IPS-20b (cell line): Measurements from ENCODE around the gene OPN1SW.

Experiments used
- H3K27ac ChIP-seq: one replicate; pipeline ENCODE4 v1.5.1; 2013; ENCODE audit warnings: low read length
- H3K27me3 ChIP-seq: 2 replicates; pipeline ENCODE4 v1.6.1; 2013; ENCODE audit warnings: mild to moderate bottlenecking, low read length, inconsistent platforms; ENCODE audit not compliant: insufficient read depth
- H3K36me3 ChIP-seq: 2 replicates; pipeline ENCODE4 v1.6.1; 2013; ENCODE audit warnings: low read depth, mild to moderate bottlenecking, inconsistent platforms, low read length, moderate library complexity; ENCODE audit not compliant: insufficient read depth
- H3K4me1 ChIP-seq: 2 replicates; pipeline ENCODE4 v1.6.1; 2013; ENCODE audit warnings: mild to moderate bottlenecking, control low read depth, inconsistent platforms, low read length, moderate library complexity; ENCODE audit not compliant: insufficient read depth
- H3K4me3 ChIP-seq: 2 replicates; pipeline ENCODE4 v1.5.1; 2013; ENCODE audit warnings: mild to moderate bottlenecking, low read length, inconsistent platforms
- H3K9ac ChIP-seq: 2 replicates; pipeline ENCODE4 v1.6.1; 2013; ENCODE audit warnings: low read depth, mild to moderate bottlenecking, inconsistent platforms, low read length, moderate library complexity
- H3K9me3 ChIP-seq: 2 replicates; pipeline ENCODE4 v1.6.1; 2013; ENCODE audit warnings: mild to moderate bottlenecking, low read depth, low read length, inconsistent platforms; ENCODE audit not compliant: insufficient read depth

OPN1SW gene

DNA sequence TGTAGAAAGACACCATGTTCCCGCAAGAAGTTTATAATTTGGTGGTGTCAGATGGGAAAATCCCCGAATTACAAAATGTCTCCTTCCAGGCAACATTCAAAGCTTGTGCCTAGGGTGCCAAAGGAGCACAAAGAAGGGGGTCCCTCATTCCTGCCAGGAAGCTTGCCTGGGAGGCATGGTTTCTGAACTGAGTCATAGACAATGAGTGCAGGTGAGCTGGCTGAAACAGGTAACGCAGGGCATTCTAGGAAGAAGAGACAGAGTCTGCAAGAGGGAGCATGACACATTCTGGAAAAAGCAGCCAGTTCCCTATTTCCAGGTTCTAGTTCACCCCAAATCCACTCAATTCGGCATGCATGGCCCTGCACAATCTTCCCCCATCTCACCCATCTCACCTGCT lies 48.4 kb downstream of the OPN1SW start:
- H3K4me3 ChIP-seq: no peak overlapping the region
- H3K9ac ChIP-seq: no peak overlapping the region
- H3K36me3 ChIP-seq: no peaks in the 10 kb centered on the region
- H3K27ac ChIP-seq: no peak overlapping the region
- no peaks in the 10 kb centered on the region for H3K4me1 ChIP-seq
- no peaks in the 10 kb centered on the region for H3K27me3 ChIP-seq
- no peaks in the 10 kb centered on the region for H3K9me3 ChIP-seq

DNA sequence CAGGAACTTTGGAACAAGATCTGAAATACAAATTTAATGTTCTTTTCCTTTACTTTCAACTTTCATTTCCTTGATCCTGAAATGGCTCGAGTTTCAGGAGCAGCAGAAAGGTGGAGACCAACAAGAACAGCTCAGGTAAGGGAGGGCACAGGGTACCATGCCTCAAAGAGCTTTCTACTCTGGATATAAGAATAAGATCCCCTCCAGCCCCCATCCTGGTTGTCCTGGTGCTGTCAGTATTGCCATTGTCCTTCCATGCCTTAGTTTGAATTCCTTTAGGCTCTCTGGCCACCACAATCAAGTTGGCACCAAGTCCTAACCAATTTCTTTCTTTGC lies 48.9 kb downstream of the OPN1SW start:
- Histone ChIP-seq H3K36me3 (no peaks in the 10 kb centered on the region), H3K27me3 (no peaks in the 10 kb centered on the region), H3K4me1 (no peaks in the 10 kb centered on the region), H3K27ac (no peak overlapping the region), H3K9ac (no peak overlapping the region), H3K9me3 (no peaks in the 10 kb centered on the region), H3K4me3 (no peak overlapping the region)

GRCh38 chr7:128726059-128726736 lies 49.4 kb downstream of the OPN1SW start:
- no peak overlapping the region for H3K27ac ChIP-seq
- no peaks in the 10 kb centered on the region for H3K9me3 ChIP-seq
- H3K27me3 ChIP-seq: no peaks in the 10 kb centered on the region
- H3K4me1 ChIP-seq: no peaks in the 10 kb centered on the region
- no peak overlapping the region for H3K9ac ChIP-seq
- H3K4me3 ChIP-seq: no peak overlapping the region
- H3K36me3 ChIP-seq: no peaks in the 10 kb centered on the region

- H3K27me3 ChIP-seq: no peaks in the 10 kb centered on the region
- H3K9me3 ChIP-seq: no peaks in the 10 kb centered on the region
- no peak overlapping the region for H3K4me3 ChIP-seq
- H3K4me1 ChIP-seq: no peaks in the 10 kb centered on the region
- no peak overlapping the region for H3K27ac ChIP-seq
- no peaks in the 10 kb centered on the region for H3K36me3 ChIP-seq
- no peak overlapping the region for H3K9ac ChIP-seq
These were observed 50.1 kb downstream of the OPN1SW start for GRCh38 chr7:128725531-128725930.

DNA sequence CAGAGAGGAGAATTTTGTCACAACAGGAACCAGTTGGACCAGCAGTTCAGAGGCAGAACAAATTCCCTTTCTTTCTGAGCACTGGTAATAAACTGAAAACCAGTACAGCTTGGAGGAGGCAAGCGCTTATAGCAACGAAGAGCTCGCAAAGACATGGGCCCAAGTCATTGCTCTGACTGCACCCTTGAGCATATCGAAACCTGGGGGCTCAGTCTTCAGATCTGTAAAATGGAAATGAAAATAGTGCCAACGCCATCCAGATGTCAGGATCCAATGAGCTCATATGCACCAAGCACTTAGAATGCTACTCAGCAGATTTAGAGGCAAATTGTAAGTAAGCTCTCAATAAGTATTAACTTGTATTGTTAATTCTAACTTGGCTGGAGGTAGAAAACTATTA lies 50.9 kb downstream of the OPN1SW start:
- Histone ChIP-seq H3K27me3 (no peaks in the 10 kb centered on the region), H3K36me3 (no peaks in the 10 kb centered on the region), H3K4me1 (no peaks in the 10 kb centered on the region), H3K27ac (no peak overlapping the region), H3K4me3 (no peak overlapping the region), H3K9ac (no peak overlapping the region), H3K9me3 (no peaks in the 10 kb centered on the region)
